GM23338 (cell line): ENCODE data around the gene BEND6. TPM values are rescaled to one million over a fixed set of nuclear protein-coding genes. Genes with fewer than 3 reads are reported as not detected.

Source experiments
- ATAC-seq: fragments of 200-7000 bp; cut with Tn5 transposase; 3 replicates; pipeline ENCODE4 v1.9.1; 2020
- DNase-seq: peaks from one replicate; pipeline ENCODE4 v3.0.0-alpha.2; 2015; ENCODE audit warnings: low spot score
- H2AFZ ChIP-seq: fragments of 200-600 bp; sonication (generic); 2 replicates; pipeline ENCODE4 v1.8.0; 2016; ENCODE audit warnings: antibody characterized with exemption, mild to moderate bottlenecking, moderate library complexity
- H3F3A ChIP-seq: fragments of 200-600 bp; sonication (generic); replicated peaks from 2 replicates; pipeline ENCODE4 v1.8.0; 2017; ENCODE audit warnings: antibody characterized with exemption, mixed run types, low read depth
- H3K27ac ChIP-seq: fragments of 200-600 bp; sonication (generic); 2 replicates; pipeline ENCODE4 v1.6.1; 2016; ENCODE audit warnings: low read depth
- H3K27me3 ChIP-seq: fragments of 200-600 bp; sonication (generic); 2 replicates; pipeline ENCODE4 v1.8.0; 2016; ENCODE audit warnings: mild to moderate bottlenecking, mixed run types, moderate library complexity; ENCODE audit not compliant: insufficient read depth
- H3K36me3 ChIP-seq: fragments of 200-600 bp; sonication (generic); 2 replicates; pipeline ENCODE4 v1.8.0; 2016; ENCODE audit warnings: mild to moderate bottlenecking; ENCODE audit not compliant: insufficient read depth
- H3K4me1 ChIP-seq: fragments of 200-600 bp; sonication (generic); 2 replicates; pipeline ENCODE4 v1.8.0; 2016; ENCODE audit warnings: mild to moderate bottlenecking, moderate library complexity; ENCODE audit not compliant: insufficient read depth
- H3K4me2 ChIP-seq: fragments of 200-600 bp; sonication (generic); 2 replicates; pipeline ENCODE4 v1.7.1; 2017; ENCODE audit warnings: mixed run types
- H3K4me3 ChIP-seq: fragments of 200-600 bp; sonication (generic); 2 replicates; pipeline ENCODE4 v1.6.1; 2016; ENCODE audit warnings: mixed run types
- H3K79me2 ChIP-seq: fragments of 200-600 bp; sonication (generic); replicated peaks from 2 replicates; pipeline ENCODE4 v1.8.0; 2017; ENCODE audit warnings: mild to moderate bottlenecking; ENCODE audit not compliant: insufficient read depth
- H3K9me2 ChIP-seq: fragments of 200-600 bp; sonication (generic); 2 replicates; pipeline ENCODE4 v1.8.0; 2017; ENCODE audit not compliant: insufficient read depth
- H4K20me1 ChIP-seq: fragments of 200-600 bp; sonication (generic); replicated peaks from 2 replicates; pipeline ENCODE4 v1.8.0; 2017; ENCODE audit warnings: mild to moderate bottlenecking; ENCODE audit not compliant: insufficient read depth
- H3K27ac Mint-ChIP-seq: 2 replicates; pipeline ENCODE4 v1.8.0; 2020; ENCODE audit warnings: inconsistent platforms, mild to moderate bottlenecking, moderate library complexity, mixed read lengths
- H3K27me3 Mint-ChIP-seq: 3 replicates; pipeline ENCODE4 v1.8.0; 2022; ENCODE audit warnings: low read depth, mild to moderate bottlenecking, moderate library complexity, mixed read lengths, inconsistent platforms; ENCODE audit not compliant: insufficient read depth, poor library complexity
- H3K36me3 Mint-ChIP-seq: 3 replicates; pipeline ENCODE4 v1.8.0; 2021; ENCODE audit warnings: low read depth, mild to moderate bottlenecking, inconsistent platforms, moderate library complexity, mixed read lengths
- H3K4me1 Mint-ChIP-seq: 3 replicates; pipeline ENCODE4 v1.8.0; 2020; ENCODE audit warnings: mild to moderate bottlenecking, inconsistent platforms, mixed read lengths
- H3K4me3 Mint-ChIP-seq: 3 replicates; pipeline ENCODE4 v1.8.0; 2021; ENCODE audit warnings: moderate library complexity, mild to moderate bottlenecking, inconsistent platforms, mixed read lengths
- H3K9me3 Mint-ChIP-seq: 3 replicates; pipeline ENCODE4 v1.8.0; 2020; ENCODE audit warnings: moderate library complexity, mild to moderate bottlenecking, inconsistent platforms, mixed read lengths
- EZH2phosphoT487 ChIP-seq: fragments of 200-600 bp; sonication (generic); IDR thresholded peaks from one replicate; pipeline ENCODE4 v1.8.1; 2018; ENCODE audit warnings: antibody characterized with exemption; ENCODE audit not compliant: unreplicated experiment
- JUNB ChIP-seq: IDR thresholded peaks from one replicate; pipeline ENCODE4 v1.6.1; 2016; ENCODE audit warnings: antibody characterized with exemption; ENCODE audit not compliant: unreplicated experiment
- NANOG ChIP-seq: IDR thresholded peaks from 2 replicates; pipeline ENCODE4 v1.6.1; 2016; ENCODE audit warnings: antibody characterized with exemption, borderline replicate concordance
- STAT1 ChIP-seq: IDR thresholded peaks from one replicate; pipeline ENCODE4 v1.6.1; 2016; ENCODE audit warnings: antibody characterized with exemption; ENCODE audit not compliant: unreplicated experiment
- ZNF114 ChIP-seq: fragments of 250-450 bp; sonication (Bioruptor Pico); IDR thresholded peaks from 2 replicates; pipeline ENCODE4 v1.5.0; 2020; ENCODE audit warnings: mild to moderate bottlenecking, moderate library complexity
- ZNF331 ChIP-seq: fragments of 250-450 bp; sonication (Bioruptor Pico); IDR thresholded peaks from 2 replicates; pipeline ENCODE4 v1.5.0; 2020; ENCODE audit warnings: low read depth, mild to moderate bottlenecking, moderate library complexity
- polyA plus RNA-seq: library from polyadenylated mRNA; unstranded; fragments of >200 nt; fragmentation: Nextera tagmentation; extraction: Ambion mirVana; gene quantifications from 2 replicates; pipeline ENCODE4 v1.2.1, GENCODE V29; 2016
- total RNA-seq: library from RNA; depleted of rRNA; stranded (reverse); fragments of >200 nt; shearing (Covaris generic); gene quantifications from 2 replicates; pipeline ENCODE4 v1.2.3, GENCODE V29; 2014
- TF ChIP-seq, protein P1 (sequence below): fragments of 250-450 bp; sonication (Bioruptor Pico); IDR thresholded peaks from 2 replicates; pipeline ENCODE4 v1.5.0; 2020; ENCODE audit warnings: mild to moderate bottlenecking, moderate library complexity

BEND6 gene
- total and polyA plus RNA-seq, 2 experiments from 2014 or later, result 6.0 to 6.7 TPM

DNA sequence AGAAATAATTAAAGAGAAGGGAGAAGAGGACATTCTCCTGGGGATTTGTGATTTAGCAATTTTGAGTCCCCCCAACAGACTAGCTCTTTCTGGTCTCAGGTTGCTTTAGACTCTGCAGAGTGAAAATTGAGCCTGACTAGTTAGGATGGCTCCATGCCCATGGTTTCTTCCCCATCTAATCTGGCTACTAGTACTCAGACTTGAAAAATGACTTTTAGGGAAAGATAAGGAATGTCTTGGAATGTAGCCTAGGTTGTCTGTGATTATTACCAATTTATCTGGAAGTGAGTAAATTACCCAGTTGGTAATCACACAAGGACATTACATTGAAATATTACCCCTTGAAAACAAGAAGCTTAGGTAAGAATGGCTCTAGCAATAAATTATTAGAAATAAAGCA, 4.2 kb downstream of the BEND6 start:
- DNase-seq, result no peak
- Histone ChIP-seq H3K4me3 (no peak overlapping the region), H3K4me2 (no peak overlapping the region), H2AFZ (no peak overlapping the region), H3F3A (peaks cover 9% of the 10 kb centered on the region; the same call in 1 of the 2 replicates), H4K20me1 (no peaks in the 10 kb centered on the region; the same call in 1 of the 2 replicates), H3K4me1 (peaks cover 12% of the 10 kb centered on the region), H3K79me2 (no peaks in the 10 kb centered on the region), H3K9me2 (no peaks in the 10 kb centered on the region), H3K27ac (no peak overlapping the region), H3K27me3 (peaks cover 7% of the 10 kb centered on the region), H3K36me3 (no peaks in the 10 kb centered on the region)
- Mint-ChIP-seq H3K4me1 (peaks cover 8% of the 10 kb centered on the region), H3K27me3 (peaks cover 5% of the 10 kb centered on the region), H3K27ac (no peak overlapping the region), H3K36me3 (no peaks in the 10 kb centered on the region), H3K9me3 (no peaks in the 10 kb centered on the region), H3K4me3 (no peak overlapping the region)
- TF ChIP-seq ZNF114, result no peak
- TF ChIP-seq, protein P1, sequence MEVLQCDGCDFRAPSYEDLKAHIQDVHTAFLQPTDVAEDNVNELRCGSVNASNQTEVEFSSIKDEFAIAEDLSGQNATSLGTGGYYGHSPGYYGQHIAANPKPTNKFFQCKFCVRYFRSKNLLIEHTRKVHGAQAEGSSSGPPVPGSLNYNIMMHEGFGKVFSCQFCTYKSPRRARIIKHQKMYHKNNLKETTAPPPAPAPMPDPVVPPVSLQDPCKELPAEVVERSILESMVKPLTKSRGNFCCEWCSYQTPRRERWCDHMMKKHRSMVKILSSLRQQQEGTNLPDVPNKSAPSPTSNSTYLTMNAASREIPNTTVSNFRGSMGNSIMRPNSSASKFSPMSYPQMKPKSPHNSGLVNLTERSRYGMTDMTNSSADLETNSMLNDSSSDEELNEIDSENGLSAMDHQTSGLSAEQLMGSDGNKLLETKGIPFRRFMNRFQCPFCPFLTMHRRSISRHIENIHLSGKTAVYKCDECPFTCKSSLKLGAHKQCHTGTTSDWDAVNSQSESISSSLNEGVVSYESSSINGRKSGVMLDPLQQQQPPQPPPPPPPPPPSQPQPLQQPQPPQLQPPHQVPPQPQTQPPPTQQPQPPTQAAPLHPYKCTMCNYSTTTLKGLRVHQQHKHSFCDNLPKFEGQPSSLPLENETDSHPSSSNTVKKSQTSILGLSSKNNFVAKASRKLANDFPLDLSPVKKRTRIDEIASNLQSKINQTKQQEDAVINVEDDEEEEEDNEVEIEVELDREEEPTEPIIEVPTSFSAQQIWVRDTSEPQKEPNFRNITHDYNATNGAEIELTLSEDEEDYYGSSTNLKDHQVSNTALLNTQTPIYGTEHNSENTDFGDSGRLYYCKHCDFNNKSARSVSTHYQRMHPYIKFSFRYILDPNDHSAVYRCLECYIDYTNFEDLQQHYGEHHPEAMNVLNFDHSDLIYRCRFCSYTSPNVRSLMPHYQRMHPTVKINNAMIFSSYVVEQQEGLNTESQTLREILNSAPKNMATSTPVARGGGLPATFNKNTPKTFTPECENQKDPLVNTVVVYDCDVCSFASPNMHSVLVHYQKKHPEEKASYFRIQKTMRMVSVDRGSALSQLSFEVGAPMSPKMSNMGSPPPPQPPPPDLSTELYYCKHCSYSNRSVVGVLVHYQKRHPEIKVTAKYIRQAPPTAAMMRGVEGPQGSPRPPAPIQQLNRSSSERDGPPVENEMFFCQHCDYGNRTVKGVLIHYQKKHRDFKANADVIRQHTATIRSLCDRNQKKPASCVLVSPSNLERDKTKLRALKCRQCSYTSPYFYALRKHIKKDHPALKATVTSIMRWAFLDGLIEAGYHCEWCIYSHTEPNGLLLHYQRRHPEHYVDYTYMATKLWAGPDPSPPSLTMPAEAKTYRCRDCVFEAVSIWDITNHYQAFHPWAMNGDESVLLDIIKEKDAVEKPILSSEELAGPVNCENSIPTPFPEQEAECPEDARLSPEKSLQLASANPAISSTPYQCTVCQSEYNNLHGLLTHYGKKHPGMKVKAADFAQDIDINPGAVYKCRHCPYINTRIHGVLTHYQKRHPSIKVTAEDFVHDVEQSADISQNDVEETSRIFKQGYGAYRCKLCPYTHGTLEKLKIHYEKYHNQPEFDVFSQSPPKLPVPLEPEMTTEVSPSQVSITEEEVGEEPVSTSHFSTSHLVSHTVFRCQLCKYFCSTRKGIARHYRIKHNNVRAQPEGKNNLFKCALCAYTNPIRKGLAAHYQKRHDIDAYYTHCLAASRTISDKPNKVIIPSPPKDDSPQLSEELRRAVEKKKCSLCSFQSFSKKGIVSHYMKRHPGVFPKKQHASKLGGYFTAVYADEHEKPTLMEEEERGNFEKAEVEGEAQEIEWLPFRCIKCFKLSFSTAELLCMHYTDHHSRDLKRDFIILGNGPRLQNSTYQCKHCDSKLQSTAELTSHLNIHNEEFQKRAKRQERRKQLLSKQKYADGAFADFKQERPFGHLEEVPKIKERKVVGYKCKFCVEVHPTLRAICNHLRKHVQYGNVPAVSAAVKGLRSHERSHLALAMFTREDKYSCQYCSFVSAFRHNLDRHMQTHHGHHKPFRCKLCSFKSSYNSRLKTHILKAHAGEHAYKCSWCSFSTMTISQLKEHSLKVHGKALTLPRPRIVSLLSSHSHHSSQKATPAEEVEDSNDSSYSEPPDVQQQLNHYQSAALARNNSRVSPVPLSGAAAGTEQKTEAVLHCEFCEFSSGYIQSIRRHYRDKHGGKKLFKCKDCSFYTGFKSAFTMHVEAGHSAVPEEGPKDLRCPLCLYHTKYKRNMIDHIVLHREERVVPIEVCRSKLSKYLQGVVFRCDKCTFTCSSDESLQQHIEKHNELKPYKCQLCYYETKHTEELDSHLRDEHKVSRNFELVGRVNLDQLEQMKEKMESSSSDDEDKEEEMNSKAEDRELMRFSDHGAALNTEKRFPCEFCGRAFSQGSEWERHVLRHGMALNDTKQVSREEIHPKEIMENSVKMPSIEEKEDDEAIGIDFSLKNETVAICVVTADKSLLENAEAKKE, result no peak
- TF ChIP-seq NANOG, result no peak
- TF ChIP-seq ZNF331, result no peak
- TF ChIP-seq JUNB, result no peak
- TF ChIP-seq STAT1, result no peak
- no peak for ATAC-seq

DNA sequence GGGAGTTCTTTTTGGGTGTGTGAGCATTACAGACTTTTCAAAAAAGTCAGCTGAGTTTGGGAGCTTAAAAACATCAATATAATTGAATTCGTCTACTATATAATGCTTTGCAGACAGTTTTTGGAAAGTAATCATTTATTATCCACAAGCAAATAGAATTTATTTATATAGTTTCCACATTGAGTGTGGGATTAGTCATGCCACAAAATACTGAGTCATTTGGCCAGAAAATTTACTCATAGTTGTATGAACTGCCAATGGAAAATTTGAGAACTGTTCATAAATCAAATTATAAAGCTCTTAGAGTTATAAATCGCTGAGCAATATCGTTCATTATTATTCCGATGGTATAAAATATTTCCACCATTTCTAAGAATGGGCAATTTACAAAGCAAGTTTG, 5.0 kb downstream of the BEND6 start:
- Histone ChIP-seq H3K27ac (no peak overlapping the region), H3K4me1 (peaks cover 12% of the 10 kb centered on the region)
- no peak for DNase-seq
- TF ChIP-seq JUNB, result no peak
- TF ChIP-seq, protein P1, result no peak
- no peak for TF ChIP-seq ZNF331
- no peak for TF ChIP-seq ZNF114
- TF ChIP-seq EZH2phosphoT487, result no peak

More for the DNA sequence above, 5.0 kb downstream of the BEND6 start:
- Mint-ChIP-seq H3K4me1 (peaks cover 8% of the 10 kb centered on the region), H3K36me3 (no peaks in the 10 kb centered on the region), H3K27ac (no peak overlapping the region), H3K4me3 (no peak overlapping the region), H3K9me3 (no peaks in the 10 kb centered on the region), H3K27me3 (peaks cover 2% of the 10 kb centered on the region)
- H3K79me2 ChIP-seq, result no peaks in the 10 kb centered on the region
- no peak overlapping the region for H3K4me3 ChIP-seq
- H3K9me2 ChIP-seq, result no peaks in the 10 kb centered on the region
- no peak overlapping the region for H3K4me2 ChIP-seq
- H3K36me3 ChIP-seq, result no peaks in the 10 kb centered on the region
- ATAC-seq, result no peak
- no peaks in the 10 kb centered on the region; the same call in 1 of the 2 replicates for H4K20me1 ChIP-seq
- peaks cover 9% of the 10 kb centered on the region; the same call in 1 of the 2 replicates for H3F3A ChIP-seq
- no peak overlapping the region for H2AFZ ChIP-seq
- peaks cover 7% of the 10 kb centered on the region for H3K27me3 ChIP-seq
